ENCODE data around the gene VILL.

The VILL gene

GRCh38 chr3:37979541-37980461, 10.8 kb upstream of the VILL start:
- TF ChIP-seq CTCF (IDR thresholded peaks at IDR 0.05; ENCODE audit: borderline replicate concordance, extremely low read depth, low read length, poor library complexity, severe bottlenecking) (no peak), EZH2 (IDR thresholded peaks at IDR 0.05; ENCODE audit: borderline replicate concordance, low read depth, low read length, severe bottlenecking) (no peak)
- Histone ChIP-seq H3K9me3 (ENCODE audit: insufficient read depth, low read length, severe bottlenecking) (no peaks in the 10 kb centered on the region), H3K36me3 (ENCODE audit: insufficient read depth, low read length) (peaks cover 65% of the 10 kb centered on the region), H2AFZ (ENCODE audit: low read depth, low read length) (no peak overlapping the region), H3K9ac (ENCODE audit: low read depth, low read length) (no peak overlapping the region), H3K4me1 (ENCODE audit: insufficient read depth, low read length) (no peaks in the 10 kb centered on the region), H3K4me3 (ENCODE audit: low read depth in 1 of 2, low read length in 2 of 2) (no peak overlapping the region), H3K79me2 (ENCODE audit: insufficient read depth, low read length) (no peaks in the 10 kb centered on the region), H3K4me2 (ENCODE audit: insufficient read depth, low read length) (no peak overlapping the region), H4K20me1 (ENCODE audit: insufficient read depth, low read length) (no peaks in the 10 kb centered on the region), H3K27ac (ENCODE audit: low read length) (no peak overlapping the region), H3K27me3 (ENCODE audit: insufficient read depth, low read length, poor library complexity) (no peaks in the 10 kb centered on the region)
- no peak for DNase-seq
- ATAC-seq (ENCODE audit: insufficient read depth, low read depth), result no peak

- no peak for TF ChIP-seq CTCF (IDR thresholded peaks at IDR 0.05; ENCODE audit: borderline replicate concordance, extremely low read depth, low read length, poor library complexity, severe bottlenecking)
- TF ChIP-seq EZH2 (IDR thresholded peaks at IDR 0.05; ENCODE audit: borderline replicate concordance, low read depth, low read length, severe bottlenecking), result no peak
- Histone ChIP-seq H3K27me3 (ENCODE audit: insufficient read depth, low read length, poor library complexity) (no peaks in the 10 kb centered on the region), H3K36me3 (ENCODE audit: insufficient read depth, low read length) (peaks cover 58% of the 10 kb centered on the region), H2AFZ (ENCODE audit: low read depth, low read length) (no peak overlapping the region), H3K79me2 (ENCODE audit: insufficient read depth, low read length) (no peaks in the 10 kb centered on the region), H3K4me2 (ENCODE audit: insufficient read depth, low read length) (no peak overlapping the region), H4K20me1 (ENCODE audit: insufficient read depth, low read length) (no peaks in the 10 kb centered on the region), H3K9me3 (ENCODE audit: insufficient read depth, low read length, severe bottlenecking) (no peaks in the 10 kb centered on the region), H3K4me1 (ENCODE audit: insufficient read depth, low read length) (no peaks in the 10 kb centered on the region), H3K9ac (ENCODE audit: low read depth, low read length) (no peak overlapping the region), H3K4me3 (ENCODE audit: low read depth in 1 of 2, low read length in 2 of 2) (no peak overlapping the region), H3K27ac (ENCODE audit: low read length) (0 out of 2 replicates have a peak overlapping the region, but pooled peaks have one; percentile 26)
- ATAC-seq (ENCODE audit: insufficient read depth, low read depth) (no peak), DNase-seq (no peak)
These were observed 9.9 kb upstream of the VILL start for GRCh38 chr3:37980462-37981347.

- no peak overlapping the region for H2AFZ ChIP-seq (ENCODE audit: low read depth, low read length)
- H3K79me2 ChIP-seq (ENCODE audit: insufficient read depth, low read length), result no peaks in the 10 kb centered on the region
- H3K9me3 ChIP-seq (ENCODE audit: insufficient read depth, low read length, severe bottlenecking), result no peaks in the 10 kb centered on the region
- no peak overlapping the region for H3K4me3 ChIP-seq (ENCODE audit: low read depth in 1 of 2, low read length in 2 of 2)
- no peak overlapping the region for H3K27ac ChIP-seq (ENCODE audit: low read length)
- H3K27me3 ChIP-seq (ENCODE audit: insufficient read depth, low read length, poor library complexity), result no peaks in the 10 kb centered on the region
- H3K4me2 ChIP-seq (ENCODE audit: insufficient read depth, low read length), result no peak overlapping the region
- no peak for ATAC-seq (ENCODE audit: insufficient read depth, low read depth)
- H4K20me1 ChIP-seq (ENCODE audit: insufficient read depth, low read length), result no peaks in the 10 kb centered on the region
- H3K36me3 ChIP-seq (ENCODE audit: insufficient read depth, low read length), result peaks cover 52% of the 10 kb centered on the region
- no peak for TF ChIP-seq EZH2 (IDR thresholded peaks at IDR 0.05; ENCODE audit: borderline replicate concordance, low read depth, low read length, severe bottlenecking)
- TF ChIP-seq CTCF (IDR thresholded peaks at IDR 0.05; ENCODE audit: borderline replicate concordance, extremely low read depth, low read length, poor library complexity, severe bottlenecking), result no peak
- no peak for DNase-seq
- H3K4me1 ChIP-seq (ENCODE audit: insufficient read depth, low read length), result no peaks in the 10 kb centered on the region
- H3K9ac ChIP-seq (ENCODE audit: low read depth, low read length), result no peak overlapping the region
These were observed 9.3 kb upstream of the VILL start for GRCh38 chr3:37981348-37981664.
